HepG2 (cell line): ENCODE data around the gene DYNC1LI2. TPM values are rescaled to one million over a fixed set of nuclear protein-coding genes. Genes with fewer than 3 reads are reported as not detected.

ENCODE experiments used
- ATAD3A ChIP-seq: sonication (generic); formaldehyde crosslinking; IDR thresholded peaks from 2 replicates; pipeline ENCODE4 v1.4.0; 2020; ENCODE audit warnings: missing genetic modification reagents
- HBP1 ChIP-seq: IDR thresholded peaks from 2 replicates; pipeline ENCODE4 v1.6.1; 2016; ENCODE audit warnings: low read depth, control low read depth
- HNF1B ChIP-seq: sonication (generic); formaldehyde crosslinking; IDR thresholded peaks from 2 replicates; pipeline ENCODE4 v1.5.1; 2020; ENCODE audit warnings: mild to moderate bottlenecking, moderate library complexity, missing genetic modification reagents
- HNRNPUL1 ChIP-seq: fragments of 200-400 bp; formaldehyde crosslinking; IDR thresholded peaks from 2 replicates; pipeline ENCODE4 v1.6.1; 2017; ENCODE audit warnings: low read depth, mild to moderate bottlenecking, low read length, moderate library complexity
- KLF6 ChIP-seq: IDR thresholded peaks from 2 replicates; pipeline ENCODE4 v1.8.0; 2016; ENCODE audit warnings: missing biosample characterization, missing genetic modification reagents
- MAZ ChIP-seq, 2 experiments: sonication (generic) in 1 of 2; formaldehyde crosslinking in 1 of 2; IDR thresholded peaks; 2 replicates each; pipeline versions ENCODE4 v1.5.0 to v1.6.1; 2012 to 2020; ENCODE audit warnings: low read depth in 2 of 2, mild to moderate bottlenecking in 2 of 2, borderline replicate concordance in 1 of 2, improper control_type of control experiment in 1 of 2, low read length in 1 of 2, missing genetic modification reagents in 1 of 2, moderate library complexity in 1 of 2
- MXD3 ChIP-seq: IDR thresholded peaks from 2 replicates; pipeline ENCODE4 v1.6.1; 2016; ENCODE audit warnings: mild to moderate bottlenecking, missing biosample characterization, missing genetic modification reagents
- PAX8 ChIP-seq: sonication (generic); formaldehyde crosslinking; IDR thresholded peaks from 2 replicates; pipeline ENCODE4 v1.8.0; 2022; ENCODE audit warnings: mild to moderate bottlenecking, missing genetic modification reagents, borderline replicate concordance
- RELA ChIP-seq: sonication (generic); formaldehyde crosslinking; IDR thresholded peaks from 2 replicates; pipeline ENCODE4 v1.4.0; 2020; ENCODE audit warnings: missing genetic modification reagents
- ZFAT ChIP-seq: sonication (generic); formaldehyde crosslinking; conservative IDR thresholded peaks from 2 replicates; pipeline ENCODE4 v1.8.1; 2023; ENCODE audit warnings: missing genetic modification reagents, inconsistent platforms
- ZFX ChIP-seq: sonication (generic); formaldehyde crosslinking; IDR thresholded peaks from 2 replicates; pipeline ENCODE4 v1.4.0; 2020; ENCODE audit warnings: mild to moderate bottlenecking, low read depth, missing genetic modification reagents, moderate library complexity
- ZKSCAN8 ChIP-seq: IDR thresholded peaks from 2 replicates; pipeline ENCODE4 v1.6.1; 2016; ENCODE audit warnings: borderline replicate concordance, missing genetic modification reagents, missing compliant biosample characterization
- ZMAT3 ChIP-seq: sonication (generic); formaldehyde crosslinking; conservative IDR thresholded peaks from 2 replicates; pipeline ENCODE4 v1.7.0; 2021; ENCODE audit warnings: missing genetic modification reagents
- ZNF143 ChIP-seq: sonication (generic); formaldehyde crosslinking; IDR thresholded peaks from 2 replicates; pipeline ENCODE4 v1.4.0; 2020; ENCODE audit warnings: missing genetic modification reagents
- ZNF282 ChIP-seq: fragments of 450-650 bp; IDR thresholded peaks from 2 replicates; pipeline ENCODE4 v1.6.1; 2018; ENCODE audit not compliant: partially characterized antibody
- ZNF414 ChIP-seq: sonication (generic); formaldehyde crosslinking; IDR thresholded peaks from 2 replicates; pipeline ENCODE4 v1.5.0; 2020; ENCODE audit warnings: missing genetic modification reagents
- ZNF619 ChIP-seq: sonication (generic); formaldehyde crosslinking; IDR thresholded peaks from 2 replicates; pipeline ENCODE4 v1.4.0; 2020; ENCODE audit warnings: mild to moderate bottlenecking, missing genetic modification reagents
- ZNF672 ChIP-seq: sonication (generic); formaldehyde crosslinking; IDR thresholded peaks from 2 replicates; pipeline ENCODE4 v1.8.1; 2022; ENCODE audit warnings: missing genetic modification reagents
- ZSCAN20 ChIP-seq: sonication (generic); formaldehyde crosslinking; IDR thresholded peaks from 2 replicates; pipeline ENCODE4 v1.4.0; 2020; ENCODE audit warnings: missing genetic modification reagents, mild to moderate bottlenecking, borderline replicate concordance
- ZSCAN5A ChIP-seq: sonication (generic); formaldehyde crosslinking; IDR thresholded peaks from 2 replicates; pipeline ENCODE4 v1.8.0; 2022; ENCODE audit warnings: mild to moderate bottlenecking, missing genetic modification reagents, borderline replicate concordance
- polyA plus RNA-seq, 8 experiments: library from polyadenylated mRNA; depleted of rRNA in 3 of 8; stranded (reverse) in 7 of 8; unstranded in 1 of 8; fragments of >200 nt; fragmentation: Illumina TruSeq in 4 of 8; extraction: Trizol in 4 of 8; gene quantifications; 2 replicates each; pipeline versions ENCODE4 v1.2.1 to v1.2.3, GENCODE V29; 2011 to 2016; ENCODE audit warnings: low read depth in 4 of 8, missing spikeins in 1 of 8, mixed read lengths in 1 of 8; ENCODE audit not compliant: insufficient read depth in 1 of 8
- total RNA-seq, 5 experiments: library from RNA; depleted of rRNA; stranded (reverse); fragments of >200 nt; fragmentation: Illumina TruSeq; extraction: Trizol; gene quantifications; 2 replicates each; pipeline ENCODE4 v1.2.3, GENCODE V29; 2016; ENCODE audit warnings: low read depth in 1 of 5
- TF ChIP-seq, protein P1 (sequence below): sonication (generic); formaldehyde crosslinking; IDR thresholded peaks from 2 replicates; pipeline ENCODE4 v1.4.0; 2020; ENCODE audit warnings: mild to moderate bottlenecking, missing genetic modification reagents
- TF ChIP-seq, protein P2 (sequence below): sonication (generic); formaldehyde crosslinking; IDR thresholded peaks from 2 replicates; pipeline ENCODE4 v1.4.0; 2020; ENCODE audit warnings: mild to moderate bottlenecking, missing genetic modification reagents

Gene DYNC1LI2
- total and polyA plus RNA-seq, 2 of the 13 experiments (the other 11 are each of a cell fraction or from before 2014, with no cell fraction given), result 65.5 to 135 TPM

DNA sequence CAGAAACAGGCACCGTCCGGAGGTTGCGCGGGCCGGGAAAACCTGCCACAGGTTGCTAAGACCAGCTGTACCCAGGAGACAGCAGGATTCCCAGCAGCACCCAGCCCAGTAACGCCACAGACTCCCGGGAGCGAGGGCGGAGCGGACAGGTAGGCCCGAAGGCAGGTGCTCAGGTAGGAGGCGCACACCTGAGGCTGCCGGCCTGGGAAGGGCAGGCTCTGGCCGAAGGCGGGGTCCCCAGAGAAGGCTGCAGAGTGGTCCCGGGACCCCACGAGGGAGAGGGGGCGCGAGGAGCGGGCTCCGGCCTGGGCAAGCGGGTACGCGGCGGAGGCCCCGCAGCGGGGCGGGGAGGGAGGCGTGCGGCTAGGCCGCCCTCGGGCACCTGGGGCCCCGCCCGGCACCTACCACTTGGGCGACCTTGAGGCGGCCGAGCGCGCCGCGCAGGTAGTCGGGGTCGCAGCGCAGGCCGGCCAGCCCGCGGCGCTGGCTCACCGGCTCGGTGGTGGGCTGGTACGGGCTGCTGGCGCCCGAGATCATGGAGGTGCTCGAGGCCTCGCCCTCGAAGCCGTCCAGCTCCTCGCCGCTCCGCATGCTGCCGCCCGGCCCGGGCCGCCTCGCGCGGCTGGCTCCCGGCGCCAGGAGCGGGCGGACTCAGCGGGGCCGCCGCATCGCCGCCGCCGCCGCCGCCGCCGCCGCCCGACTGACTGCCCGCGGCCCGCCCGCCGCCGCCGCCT, 55.3 kb downstream of the DYNC1LI2 start (continued):
- TF ChIP-seq ZMAT3 (CRISPR knock-in tag) (no peak), KLF6 (CRISPR knock-in tag) (no peak), ZKSCAN8 (CRISPR knock-in tag) (no peak), ZNF143 (no peak; the same call in 1 of the 2 replicates), ATAD3A (no peak), ZFAT (CRISPR knock-in tag) (no peak), ZNF619 (CRISPR knock-in tag) (no peak), HNRNPUL1 (no peak), ZNF414 (no peak), ZSCAN5A (no peak), MAZ (IDR thresholded peaks at IDR 0.05; ENCODE audit: borderline replicate concordance, low read depth, low read length) (no peak), MAZ (CRISPR knock-in tag; IDR thresholded peaks at IDR 0.05; ENCODE audit: low read depth) (peak; percentile 46; the same call in 1 of the 2 replicates), RELA (CRISPR knock-in tag) (no peak; the same call in 1 of the 2 replicates), ZNF282 (no peak), PAX8 (CRISPR knock-in tag) (no peak), HNF1B (no peak), ZSCAN20 (peak; percentile 82), ZFX (CRISPR knock-in tag) (peak; percentile 93), MXD3 (peak; percentile 72; the same call in 1 of the 2 replicates), ZNF672 (no peak), HBP1 (CRISPR knock-in tag) (no peak)
- TF ChIP-seq, protein P1, sequence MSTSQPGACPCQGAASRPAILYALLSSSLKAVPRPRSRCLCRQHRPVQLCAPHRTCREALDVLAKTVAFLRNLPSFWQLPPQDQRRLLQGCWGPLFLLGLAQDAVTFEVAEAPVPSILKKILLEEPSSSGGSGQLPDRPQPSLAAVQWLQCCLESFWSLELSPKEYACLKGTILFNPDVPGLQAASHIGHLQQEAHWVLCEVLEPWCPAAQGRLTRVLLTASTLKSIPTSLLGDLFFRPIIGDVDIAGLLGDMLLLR (CRISPR knock-in tag), result no peak
- TF ChIP-seq, protein P2, sequence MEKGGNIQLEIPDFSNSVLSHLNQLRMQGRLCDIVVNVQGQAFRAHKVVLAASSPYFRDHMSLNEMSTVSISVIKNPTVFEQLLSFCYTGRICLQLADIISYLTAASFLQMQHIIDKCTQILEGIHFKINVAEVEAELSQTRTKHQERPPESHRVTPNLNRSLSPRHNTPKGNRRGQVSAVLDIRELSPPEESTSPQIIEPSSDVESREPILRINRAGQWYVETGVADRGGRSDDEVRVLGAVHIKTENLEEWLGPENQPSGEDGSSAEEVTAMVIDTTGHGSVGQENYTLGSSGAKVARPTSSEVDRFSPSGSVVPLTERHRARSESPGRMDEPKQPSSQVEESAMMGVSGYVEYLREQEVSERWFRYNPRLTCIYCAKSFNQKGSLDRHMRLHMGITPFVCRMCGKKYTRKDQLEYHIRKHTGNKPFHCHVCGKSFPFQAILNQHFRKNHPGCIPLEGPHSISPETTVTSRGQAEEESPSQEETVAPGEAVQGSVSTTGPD (CRISPR knock-in tag), result no peak
